Activated CD4-positive, alpha-beta T cell treated with anti-CD3 and anti-CD28 coated beads for 36 hours (primary cell): ENCODE results near the gene UBE2B. TPM values are rescaled to one million over a fixed set of nuclear protein-coding genes. Genes with fewer than 3 reads are reported as not detected.
A peak's percentile ranks its signal among the peaks of the same experiment; 100 is the strongest.
"Not testable (repeated sequence)": the region's sequence is repeated elsewhere in the genome, so short reads cannot be mapped to it uniquely, and the experiment has no call there.

ENCODE experiments used
- ATAC-seq: fragments of 200-7000 bp; cut with Tn5 transposase; one replicate; pipeline ENCODE4 v1.10.0; 2021; ENCODE audit warnings: mild to moderate bottlenecking, moderate library complexity
- CTCF ChIA-PET: fragments of 350-600 bp; sonication (Branson Sonifier 250); formaldehyde crosslinking; loops from one replicate; lab custom pipeline; 2021; ENCODE audit warnings: antibody characterized with exemption; lab: Charles Lee
- POLR2A ChIA-PET: fragments of 350-600 bp; sonication (Branson Sonifier 250); formaldehyde crosslinking; loops from one replicate; lab custom pipeline; 2021; ENCODE audit warnings: antibody characterized with exemption, inconsistent platforms; lab: Charles Lee
- DNase-seq: peaks from one replicate; pipeline ENCODE4 v3.0.0-alpha.2; 2020
- H3K27ac Mint-ChIP-seq: one replicate; pipeline ENCODE4 v1.8.0; 2021; ENCODE audit warnings: mixed read lengths
- H3K27me3 Mint-ChIP-seq: one replicate; pipeline ENCODE4 v1.8.0; 2021; ENCODE audit warnings: mixed read lengths
- H3K36me3 Mint-ChIP-seq: one replicate; pipeline ENCODE4 v1.8.0; 2021; ENCODE audit warnings: low read depth, mixed read lengths
- H3K4me1 Mint-ChIP-seq: one replicate; pipeline ENCODE4 v1.8.0; 2021; ENCODE audit warnings: mixed read lengths
- H3K4me3 Mint-ChIP-seq: one replicate; pipeline ENCODE4 v1.8.0; 2021; ENCODE audit warnings: mild to moderate bottlenecking, moderate library complexity, mixed read lengths
- H3K9me3 Mint-ChIP-seq: one replicate; pipeline ENCODE4 v1.8.0; 2021; ENCODE audit warnings: low read depth, mixed read lengths
- intact Hi-C, 2 experiments: fragments of 100-400 bp; cut with DNase I in 1 of 2; cut with micrococcal nuclease in 1 of 2; formaldehyde crosslinking; loops; one replicate each; pipeline versions ENCODE4 v1.14.2 to v1.15.1; 2022 to 2024; cut with DNase I, micrococcal nuclease
- total RNA-seq, 2 experiments: library from RNA; stranded (reverse); gene quantifications; one replicate each; pipeline ENCODE4 v1.2.3, GENCODE V29; 2021

Gene UBE2B
- total RNA-seq, result 100 to 1,000 TPM; 112 to 115 TPM

DNA sequence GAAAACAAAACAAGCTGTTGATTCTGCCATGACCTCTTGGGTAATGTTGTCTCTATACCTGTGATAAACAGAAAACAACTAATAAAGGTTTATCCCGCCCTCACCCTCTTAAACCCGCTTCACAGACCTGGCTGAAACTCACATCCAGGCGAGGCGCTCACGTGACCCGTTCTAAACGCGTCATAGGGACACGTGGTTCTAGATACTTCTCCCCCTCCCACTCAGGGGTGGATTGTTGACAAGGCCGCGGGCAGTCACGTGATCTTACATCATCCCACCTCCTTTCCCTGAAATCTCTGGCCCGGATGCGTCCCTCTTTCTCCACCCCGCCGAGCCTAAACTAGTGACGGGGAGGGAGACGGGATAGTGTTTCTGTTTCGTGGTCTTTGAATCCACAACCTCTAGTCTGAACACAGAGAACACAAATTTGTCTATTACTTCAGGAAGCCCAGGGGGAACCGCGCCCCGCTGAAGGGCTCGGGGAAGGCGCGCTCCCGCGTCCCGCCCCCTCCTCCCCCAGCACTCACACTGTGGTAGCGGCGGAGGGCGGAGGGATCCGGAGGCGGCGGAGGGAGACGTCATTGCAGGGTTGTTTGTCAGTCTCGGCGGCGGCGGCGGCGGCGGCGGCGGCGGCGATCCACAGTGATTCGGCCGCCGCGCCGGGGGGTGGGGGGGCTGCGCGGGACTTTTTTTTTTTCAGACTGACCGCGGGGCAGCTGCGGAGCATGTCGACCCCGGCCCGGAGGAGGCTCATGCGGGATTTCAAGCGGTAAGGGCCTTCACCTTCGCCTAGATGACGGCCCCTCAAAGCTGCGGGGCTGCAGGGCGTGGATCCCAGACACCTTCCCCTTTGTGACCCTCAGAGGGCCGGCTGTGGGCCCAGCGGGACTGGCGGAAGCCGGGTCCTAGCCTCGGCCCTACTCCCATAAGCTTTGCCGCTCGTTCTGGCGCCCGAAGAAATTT lies at the start of gene UBE2B:
Gene UBE2B, plus strand, starts transcription at position 699 of the 963 bp plus-strand sequence. Its CDS starts 27 bp downstream, at position 726.
- DNase-seq (peak; percentile 98), ATAC-seq (peak; percentile 72)
- H3K27me3 Mint-ChIP-seq, result no peaks in the 10 kb centered on the region
- H3K9me3 Mint-ChIP-seq, result peaks cover 2% of the 10 kb centered on the region
- H3K4me3 Mint-ChIP-seq, result peak within 1 kb of the TSS; percentile 99
- H3K36me3 Mint-ChIP-seq, result peaks cover 34% of the 10 kb centered on the region
- ChIA-PET CTCF (interaction anchor here (0.6 to 2.3 kb wide), 15 partner anchors 10 to 249 kb away, joined by 3 to 13 read pairs (median 4); partner anchors contain the start of gene CDKN2AIPNL), POLR2A (interaction anchor here (0.5 to 1.3 kb wide), 6 partner anchors 8 to 441 kb away, joined by 3 to 5 read pairs (median 5); partner anchors contain the start of gene PPP2CA)
- intact Hi-C loops, result loop anchor here (1.0 to 5.0 kb wide), 20 partner anchors 9 to 1318 kb away; partner anchors contain the start of genes CAMLG (in 2 of the 2), PPP2CA (in 2 of the 2), SEC24A (in 2 of the 2) and CDKN2AIPNL (in 1 of the 2)
- peaks cover 53% of the 10 kb centered on the region for H3K4me1 Mint-ChIP-seq
- peak within 1 kb of the TSS; percentile 99 for H3K27ac Mint-ChIP-seq

DNA sequence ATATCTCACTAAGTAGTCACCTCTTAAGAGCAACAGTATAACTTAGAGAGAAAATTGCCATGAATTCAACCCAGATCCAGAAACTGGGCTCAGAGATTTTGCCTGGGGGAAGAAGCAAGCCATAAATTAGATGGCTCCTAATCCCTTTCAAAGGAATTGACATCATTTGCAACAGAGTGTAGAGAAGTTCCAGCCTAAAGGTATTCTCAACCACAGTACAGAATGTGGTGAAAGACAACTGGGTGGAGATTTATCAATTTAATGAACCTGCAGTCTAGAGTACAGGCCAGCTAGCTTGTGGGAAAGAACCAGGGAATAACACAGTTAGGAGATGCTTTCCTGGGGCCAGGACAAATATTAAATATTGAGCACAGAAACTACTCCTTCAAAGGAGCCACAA lies 44.0 kb upstream of the UBE2B start:
- CTCF ChIA-PET, result interaction anchor here (0.8 to 1.9 kb wide), 3 partner anchors 10 to 260 kb away, joined by 3 to 4 read pairs (median 3); no protein-coding TSS in a partner anchor
- no peaks in the 10 kb centered on the region for H3K27me3 Mint-ChIP-seq
- no peak for DNase-seq
- POLR2A ChIA-PET, result no interaction called here
- peaks cover 18% of the 10 kb centered on the region for H3K9me3 Mint-ChIP-seq
- no peaks in the 10 kb centered on the region for H3K4me1 Mint-ChIP-seq
- peaks cover 8% of the 10 kb centered on the region for H3K36me3 Mint-ChIP-seq
- intact Hi-C loops, result no loop called here
- no peak for ATAC-seq
- H3K4me3 Mint-ChIP-seq, result no peak overlapping the region
- no peak overlapping the region for H3K27ac Mint-ChIP-seq

DNA sequence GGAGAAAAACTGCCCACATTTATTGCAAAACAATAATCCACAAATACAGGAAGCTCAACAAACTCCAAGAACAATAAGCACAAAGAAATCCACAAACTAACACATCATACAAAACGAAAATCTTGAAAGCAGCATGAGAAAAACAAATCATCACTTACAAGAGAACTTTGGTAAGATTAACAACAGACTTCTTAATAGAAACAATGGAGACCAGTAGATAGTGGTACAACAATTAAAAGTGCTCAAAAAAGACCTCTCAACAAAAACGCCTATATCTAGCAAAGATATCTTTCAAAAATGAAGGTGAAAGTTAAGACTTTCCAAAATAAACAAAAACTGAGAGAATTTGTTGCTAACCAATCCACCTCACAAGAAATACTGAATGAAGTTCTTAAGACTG lies 42.8 kb upstream of the UBE2B start:
- ChIA-PET POLR2A (no interaction called here), CTCF (no interaction called here)
- ATAC-seq, result no peak
- Mint-ChIP-seq H3K9me3 (peaks cover 18% of the 10 kb centered on the region), H3K4me3 (no peak overlapping the region), H3K27ac (no peak overlapping the region), H3K27me3 (no peaks in the 10 kb centered on the region), H3K36me3 (peaks cover 9% of the 10 kb centered on the region), H3K4me1 (no peaks in the 10 kb centered on the region)
- no peak for DNase-seq
- intact Hi-C loops, result no loop called here

DNA sequence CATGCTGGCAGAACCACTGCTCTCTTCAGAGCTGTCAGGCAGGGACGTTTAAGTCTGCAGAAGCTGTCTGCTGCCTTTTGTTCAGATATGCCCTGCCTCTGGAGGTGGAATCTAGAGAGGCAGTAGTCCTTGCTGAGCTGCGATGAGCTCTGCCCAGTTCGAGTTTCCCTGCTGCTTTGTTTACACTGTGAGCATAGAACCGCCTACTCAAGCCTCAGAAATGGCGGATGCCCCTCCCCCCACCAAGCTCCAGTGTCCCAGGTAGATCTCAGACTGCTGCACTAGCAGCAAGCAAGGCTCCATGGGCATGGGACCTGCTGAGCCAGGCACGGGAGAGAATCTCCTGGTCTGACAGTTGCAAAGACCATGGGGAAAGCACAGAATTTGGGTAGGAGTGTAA lies 34.5 kb upstream of the UBE2B start:
- H3K4me1 Mint-ChIP-seq, H3K27ac Mint-ChIP-seq, DNase-seq, POLR2A ChIA-PET, intact Hi-C loops, H3K27me3 Mint-ChIP-seq, H3K36me3 Mint-ChIP-seq, ATAC-seq, H3K4me3 Mint-ChIP-seq: not testable (repeated sequence)
- CTCF ChIA-PET, result interaction anchor here (1.2 kb wide), 1 partner anchor 10 kb away, joined by 3 read pairs; no protein-coding TSS in a partner anchor
- peaks cover 16% of the 10 kb centered on the region for H3K9me3 Mint-ChIP-seq

DNA sequence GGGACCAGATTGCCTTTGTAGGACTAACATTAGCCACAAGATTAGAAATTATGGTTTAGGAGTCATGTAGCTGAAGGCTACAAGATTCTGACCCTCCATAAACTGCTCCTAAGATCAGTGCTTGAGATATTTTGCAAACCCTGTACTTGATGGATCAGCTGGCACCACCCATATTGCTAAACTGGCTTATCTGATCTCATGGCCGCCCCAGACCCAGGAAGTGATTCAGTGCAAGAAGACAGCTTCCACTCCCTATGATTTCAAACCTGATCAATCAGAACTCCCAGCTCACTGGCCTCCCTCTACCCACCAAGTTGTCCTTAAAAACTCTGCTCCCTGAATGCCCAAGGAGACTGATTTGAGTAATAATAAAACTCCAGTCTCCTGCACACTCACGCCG lies 27.9 kb upstream of the UBE2B start:
- H3K36me3 Mint-ChIP-seq, H3K27me3 Mint-ChIP-seq, ATAC-seq, H3K27ac Mint-ChIP-seq, H3K9me3 Mint-ChIP-seq, H3K4me3 Mint-ChIP-seq, intact Hi-C loops, POLR2A ChIA-PET, H3K4me1 Mint-ChIP-seq, DNase-seq, CTCF ChIA-PET: not testable (repeated sequence)

DNA sequence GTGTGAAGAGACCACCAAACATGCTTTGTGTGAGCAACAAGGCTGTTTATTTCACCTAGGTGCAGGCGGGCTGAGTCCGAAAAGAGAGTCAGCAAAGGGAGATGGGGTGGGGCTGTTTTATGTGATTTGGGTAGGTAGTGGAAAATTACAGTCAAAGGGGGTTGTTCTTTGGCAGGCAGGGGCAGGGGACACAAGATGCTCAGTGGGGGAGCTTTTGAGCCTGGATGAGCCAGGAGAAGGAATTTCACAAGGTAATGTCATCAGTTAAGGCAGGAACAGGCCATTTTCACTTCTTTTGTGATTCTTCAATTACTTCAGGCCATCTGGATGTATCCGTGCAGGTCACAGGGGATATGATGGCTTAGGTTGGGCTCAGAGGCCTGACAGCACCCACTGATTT lies 25.9 kb upstream of the UBE2B start:
- H3K9me3 Mint-ChIP-seq, ATAC-seq, intact Hi-C loops, DNase-seq, H3K4me3 Mint-ChIP-seq, CTCF ChIA-PET, POLR2A ChIA-PET, H3K27me3 Mint-ChIP-seq, H3K36me3 Mint-ChIP-seq, H3K27ac Mint-ChIP-seq, H3K4me1 Mint-ChIP-seq: not testable (repeated sequence)

DNA sequence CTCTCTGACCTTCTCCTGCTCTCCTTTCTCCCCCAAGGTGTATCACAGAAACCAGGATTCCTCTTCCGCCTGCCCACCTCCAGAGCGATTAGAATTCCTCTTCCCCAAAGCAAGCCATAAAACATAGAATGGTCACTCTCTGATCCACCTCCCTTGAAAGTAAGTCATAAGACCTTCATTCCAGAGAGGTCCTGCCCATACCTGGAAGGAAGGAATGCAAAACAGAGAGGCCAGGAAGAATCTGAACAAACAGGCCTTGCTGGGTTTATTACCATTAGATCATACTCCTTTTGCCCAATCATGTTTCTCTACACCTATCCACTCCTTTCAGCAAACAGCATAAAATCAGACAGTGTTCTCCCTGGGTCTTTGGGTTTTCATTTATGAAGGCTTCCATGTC lies 25.4 kb upstream of the UBE2B start:
- Mint-ChIP-seq H3K9me3 (no peaks in the 10 kb centered on the region), H3K4me3 (no peak overlapping the region), H3K27ac (no peak overlapping the region), H3K27me3 (no peaks in the 10 kb centered on the region), H3K36me3 (no peaks in the 10 kb centered on the region), H3K4me1 (no peaks in the 10 kb centered on the region)
- intact Hi-C loops, result no loop called here
- ChIA-PET CTCF (no interaction called here), POLR2A (no interaction called here)
- DNase-seq, result no peak
- ATAC-seq, result no peak

DNA sequence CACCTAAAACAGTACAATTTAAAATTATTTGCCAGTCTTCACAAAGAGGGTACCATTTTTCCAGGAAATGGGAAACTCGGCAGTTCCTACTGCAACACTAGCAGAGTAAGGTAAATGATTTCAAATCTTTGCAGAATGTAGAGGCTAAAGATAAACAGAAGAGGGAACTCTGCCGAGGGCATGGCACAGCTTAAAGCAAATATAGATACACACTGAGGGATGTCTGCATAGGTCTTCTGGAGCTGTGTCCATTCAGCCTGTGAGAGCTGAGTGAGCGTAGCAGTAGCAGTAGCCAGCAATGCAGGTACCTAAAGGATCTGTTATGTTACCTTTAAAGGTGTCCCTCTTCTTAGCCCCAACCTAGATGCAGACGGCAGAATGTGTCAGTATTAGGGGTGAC lies 21.9 kb upstream of the UBE2B start:
- Mint-ChIP-seq H3K27me3 (no peaks in the 10 kb centered on the region), H3K36me3 (no peaks in the 10 kb centered on the region), H3K9me3 (no peaks in the 10 kb centered on the region), H3K4me1 (no peaks in the 10 kb centered on the region), H3K27ac (no peak overlapping the region), H3K4me3 (no peak overlapping the region)
- ATAC-seq (no peak), DNase-seq (no peak)
- ChIA-PET CTCF (interaction anchor here (0.8 to 0.9 kb wide), 2 partner anchors 45 to 184 kb away, joined by 3 read pairs; no protein-coding TSS in a partner anchor), POLR2A (no interaction called here)
- intact Hi-C loops, result no loop called here

DNA sequence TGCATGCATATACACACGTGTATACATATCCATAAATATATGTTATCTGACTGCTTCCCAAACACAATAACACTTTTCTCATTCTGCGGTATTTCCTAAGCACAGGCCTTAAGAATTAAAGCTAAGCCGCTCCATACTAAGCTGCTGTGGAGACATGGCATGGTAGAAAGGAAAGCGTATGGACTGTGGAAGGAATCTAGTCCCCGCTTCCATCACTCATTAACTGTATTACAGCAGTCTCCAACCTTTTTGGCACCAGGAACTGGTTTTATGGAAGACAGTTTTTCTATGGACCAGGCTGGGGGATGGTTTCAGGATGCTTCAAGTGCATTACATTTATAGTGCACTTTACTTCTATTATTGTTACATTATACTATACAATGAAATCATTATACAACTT lies 15.7 kb upstream of the UBE2B start:
- intact Hi-C loops, result no loop called here
- ATAC-seq (no peak), DNase-seq (no peak)
- Mint-ChIP-seq H3K9me3 (no peaks in the 10 kb centered on the region), H3K4me3 (no peak overlapping the region), H3K27me3 (no peaks in the 10 kb centered on the region), H3K27ac (no peak overlapping the region), H3K4me1 (no peaks in the 10 kb centered on the region), H3K36me3 (peaks cover 2% of the 10 kb centered on the region)
- CTCF ChIA-PET, result interaction anchor here (0.9 kb wide), 1 partner anchor 11 kb away, joined by 3 read pairs; no protein-coding TSS in a partner anchor
- POLR2A ChIA-PET, result no interaction called here

DNA sequence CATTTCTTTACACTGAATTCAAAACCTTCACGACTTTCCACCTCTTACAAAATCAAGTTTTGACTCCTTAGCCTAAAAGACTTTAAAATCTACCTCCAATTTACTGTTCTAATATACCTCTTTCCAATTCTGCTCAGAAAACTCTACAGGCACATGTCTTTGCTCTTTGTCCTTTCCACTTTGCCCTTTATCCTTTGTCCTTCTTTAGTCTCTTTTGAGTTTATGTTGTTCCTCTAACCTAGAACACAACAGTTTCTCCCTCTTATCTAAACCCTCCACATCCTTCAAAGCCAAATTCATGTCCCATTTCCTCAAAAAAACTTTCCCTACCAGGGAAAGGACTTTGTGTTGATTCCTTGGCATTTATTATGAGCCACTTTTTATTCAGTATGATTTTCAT lies 5.8 kb upstream of the UBE2B start:
- peaks cover 30% of the 10 kb centered on the region for H3K4me1 Mint-ChIP-seq
- ChIA-PET CTCF (no interaction called here), POLR2A (no interaction called here)
- H3K36me3 Mint-ChIP-seq, result peaks cover 14% of the 10 kb centered on the region
- H3K4me3 Mint-ChIP-seq, result no peak overlapping the region
- H3K27me3 Mint-ChIP-seq, result no peaks in the 10 kb centered on the region
- no peak overlapping the region for H3K27ac Mint-ChIP-seq
- no peak for DNase-seq
- intact Hi-C loops, result no loop called here
- H3K9me3 Mint-ChIP-seq, result peaks cover 2% of the 10 kb centered on the region
- ATAC-seq, result no peak

DNA sequence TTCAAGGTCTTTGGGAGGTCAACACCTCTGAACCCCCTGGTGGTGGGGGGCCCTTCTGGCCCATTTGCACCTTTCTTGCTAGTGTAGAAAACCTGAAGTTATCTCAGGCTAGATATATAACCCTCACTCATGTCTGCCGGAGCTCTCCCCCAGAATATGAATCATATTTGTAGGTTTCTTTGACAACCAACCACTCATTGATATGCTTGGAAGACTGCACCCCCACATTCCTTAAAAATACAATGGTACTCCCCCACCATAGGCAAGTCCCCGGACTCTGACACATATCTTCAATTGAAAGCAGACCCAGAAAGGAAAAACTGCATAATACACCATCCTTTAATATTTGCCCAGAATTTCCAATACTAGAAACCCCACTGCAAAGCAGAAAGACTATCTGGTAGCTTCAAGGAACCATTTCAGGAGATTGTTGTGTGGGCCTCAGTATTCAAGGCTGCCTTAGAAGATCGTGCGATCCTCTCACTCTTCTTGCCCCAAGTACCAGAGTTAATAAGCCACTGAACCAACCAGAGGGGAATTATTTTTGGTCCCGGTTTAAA lies 978 bp upstream of the UBE2B start:
- POLR2A ChIA-PET, result interaction anchor here (0.6 to 1.0 kb wide), 2 partner anchors 9 to 126 kb away, joined by 5 read pairs; no protein-coding TSS in a partner anchor

More for the DNA sequence above, 978 bp upstream of the UBE2B start:
- Mint-ChIP-seq H3K27me3 (no peaks in the 10 kb centered on the region), H3K9me3 (peaks cover 2% of the 10 kb centered on the region), H3K27ac (peak overlapping the region; percentile 99), H3K36me3 (peaks cover 29% of the 10 kb centered on the region), H3K4me1 (peaks cover 54% of the 10 kb centered on the region), H3K4me3 (peak overlapping the region; percentile 99)
- CTCF ChIA-PET, result interaction anchor here (0.6 to 2.3 kb wide), 8 partner anchors 11 to 250 kb away, joined by 3 to 9 read pairs (median 4); partner anchors contain the start of gene CDKN2AIPNL
- intact Hi-C loops, result loop anchor here (1.0 to 5.0 kb wide), 9 partner anchors 40 to 1318 kb away; partner anchors contain the start of genes CAMLG (in 1 of the 2), CDKN2AIPNL (in 1 of the 2), DDX46 (in 1 of the 2) and HSPA4 (in 1 of the 2)
- ATAC-seq (peak; percentile 8), DNase-seq (peak; percentile 21)
